HCT116 (cell line): ENCODE data around the gene FAM131B. TPM values are rescaled to one million over a fixed set of nuclear protein-coding genes. Genes with fewer than 3 reads are reported as not detected.

Experiments
- ATAC-seq: fragments of 200-7000 bp; cut with Tn5 transposase; 2 replicates; pipeline ENCODE4 v1.9.1; 2020; ENCODE audit warnings: mild to moderate bottlenecking, moderate library complexity
- BruUV-seq: library from RNA; stranded (reverse); fragments of 400-500 nt; replicated peaks from 2 replicates; lab custom pipeline; 2021; lab: Mats Ljungman, UMichigan
- CTCF ChIA-PET: fragments of 300-600 bp; sonication (Branson Sonifier 250); formaldehyde crosslinking; loops from one replicate; lab custom pipeline; 2021; ENCODE audit warnings: antibody characterized with exemption; lab: Charles Lee
- POLR2A ChIA-PET: fragments of 300-600, 350-600 bp; sonication (Branson Sonifier 250); formaldehyde crosslinking; loops from one replicate; lab custom pipeline; 2021; ENCODE audit warnings: antibody characterized with exemption; lab: Charles Lee
- RAD21 ChIA-PET, 2 experiments: fragments of 300-600 bp; sonication (Branson Sonifier 250); formaldehyde crosslinking; loops; one replicate each; lab custom pipeline; 2023; ENCODE audit warnings: low total read pairs in 2 of 2; ENCODE audit not compliant: uncharacterized antibody in 2 of 2, unreplicated experiment in 2 of 2, low non-redundant PET in 1 of 2; lab: Charles Lee
- DNase-seq: peaks from one replicate; pipeline ENCODE4 v3.0.0-alpha.2; 2010; ENCODE audit warnings: low read depth, low spot score
- H2AFZ ChIP-seq: fragments of 200-600 bp; shearing (Covaris generic), sonication (generic); 2 replicates; pipeline ENCODE4 v1.6.1; 2017; ENCODE audit warnings: low read depth, mixed run types, mixed read lengths, antibody characterized with exemption, low read length; ENCODE audit not compliant: poor library complexity, severe bottlenecking
- H3K27ac ChIP-seq: 2 replicates; pipeline ENCODE4 v1.5.1; 2012; ENCODE audit warnings: low read depth, low read length
- H3K27me3 ChIP-seq: fragments of 200-600 bp; sonication (generic); 2 replicates; pipeline ENCODE4 v1.6.1; 2016; ENCODE audit warnings: mixed run types, low read length, mixed read lengths; ENCODE audit not compliant: insufficient read depth
- H3K36me3 ChIP-seq, 2 experiments: fragments of 200-500 bp in 1 of 2; fragments of 200-600 bp in 1 of 2; sonication (Bioruptor generic) in 1 of 2; sonication (generic) in 1 of 2; 2 replicates each; pipeline versions ENCODE4 v1.5.1 to v1.6.1; 2014 to 2016; ENCODE audit warnings: low read length in 2 of 2, inconsistent platforms in 1 of 2, mixed read lengths in 1 of 2, mixed run types in 1 of 2; ENCODE audit not compliant: insufficient read depth in 2 of 2, control insufficient read depth in 1 of 2
- H3K4me1 ChIP-seq, 2 experiments: fragments of 200-600 bp in 1 of 2; sonication (generic) in 1 of 2; 2 replicates each; pipeline versions ENCODE4 v1.5.1 to v1.6.1; 2012 to 2017; ENCODE audit warnings: low read length in 2 of 2, inconsistent platforms in 1 of 2, mild to moderate bottlenecking in 1 of 2, mixed read lengths in 1 of 2, mixed run types in 1 of 2, moderate library complexity in 1 of 2; ENCODE audit not compliant: insufficient read depth in 2 of 2, control insufficient read depth in 1 of 2
- H3K4me2 ChIP-seq: fragments of 200-600 bp; sonication (generic); 2 replicates; pipeline ENCODE4 v1.6.1; 2017; ENCODE audit warnings: mixed run types, low read length, mixed read lengths
- H3K4me3 ChIP-seq, 2 experiments: fragments of 200-600 bp in 1 of 2; sonication (generic) in 1 of 2; replicated peaks in 1 of 2; 2 replicates each; pipeline ENCODE4 v1.5.1; 2011 to 2016; ENCODE audit warnings: low read length in 2 of 2, control low read depth in 1 of 2, low read depth in 1 of 2, mild to moderate bottlenecking in 1 of 2, mixed read lengths in 1 of 2, mixed run types in 1 of 2
- H3K79me2 ChIP-seq: fragments of 200-600 bp; sonication (generic); 2 replicates; pipeline ENCODE4 v1.6.1; 2017; ENCODE audit warnings: mild to moderate bottlenecking, mixed run types, low read length, moderate library complexity, mixed read lengths; ENCODE audit not compliant: insufficient read depth
- H3K9ac ChIP-seq: fragments of 200-600 bp; sonication (generic); 2 replicates; pipeline ENCODE4 v1.6.1; 2016; ENCODE audit warnings: low read length, mixed read lengths
- H3K9me2 ChIP-seq: fragments of 200-600 bp; sonication (generic), shearing (Covaris generic); 2 replicates; pipeline ENCODE4 v1.6.1; 2017; ENCODE audit warnings: mixed run types, mild to moderate bottlenecking, moderate library complexity; ENCODE audit not compliant: insufficient read depth
- H3K9me3 ChIP-seq, 2 experiments: fragments of 200-500 bp in 1 of 2; fragments of 200-600 bp in 1 of 2; sonication (Bioruptor generic) in 1 of 2; sonication (generic) in 1 of 2; 2 replicates each; pipeline ENCODE4 v1.6.1; 2014 to 2017; ENCODE audit warnings: low read length in 2 of 2, mixed read lengths in 2 of 2, inconsistent platforms in 1 of 2, low read depth in 1 of 2, mild to moderate bottlenecking in 1 of 2, mixed run types in 1 of 2, moderate library complexity in 1 of 2; ENCODE audit not compliant: control insufficient read depth in 1 of 2, insufficient read depth in 1 of 2
- H4K20me1 ChIP-seq: fragments of 200-600 bp; sonication (generic), shearing (Covaris generic); 2 replicates; pipeline ENCODE4 v1.6.1; 2017; ENCODE audit warnings: mixed run types, mild to moderate bottlenecking, moderate library complexity; ENCODE audit not compliant: insufficient read depth
- EZH2 ChIP-seq: fragments of 200-600 bp; sonication (generic); IDR thresholded peaks from 2 replicates; pipeline ENCODE4 v1.6.1; 2017; ENCODE audit warnings: antibody characterized with exemption, mixed run types
- intact Hi-C: fragments of 100-400 bp; cut with micrococcal nuclease; formaldehyde crosslinking; loops from 2 replicates; pipeline ENCODE4 v1.10.0; 2022
- total RNA-seq: library from RNA; stranded (reverse); gene quantifications from one replicate; pipeline ENCODE4 v1.2.1, GENCODE V29; 2021; ENCODE audit not compliant: unreplicated experiment
- TF ChIP-seq, protein P1 (sequence below), 3 experiments: fragments of 200-600 bp in 1 of 3; sonication (generic) in 1 of 3; IDR thresholded peaks in 2 of 3; conservative IDR thresholded peaks in 1 of 3; 2 replicates each; pipeline ENCODE4 v1.5.1; 2012 to 2017; ENCODE audit warnings: low read depth in 2 of 3, low read length in 2 of 3, antibody characterized with exemption in 1 of 3, borderline replicate concordance in 1 of 3, control low read depth in 1 of 3, mild to moderate bottlenecking in 1 of 3, mixed read lengths in 1 of 3, mixed run types in 1 of 3, moderate library complexity in 1 of 3; ENCODE audit not compliant: insufficient read depth in 1 of 3

Gene FAM131B
- total RNA-seq, 1 experiment from 2014 or later = 0.20 TPM

DNA sequence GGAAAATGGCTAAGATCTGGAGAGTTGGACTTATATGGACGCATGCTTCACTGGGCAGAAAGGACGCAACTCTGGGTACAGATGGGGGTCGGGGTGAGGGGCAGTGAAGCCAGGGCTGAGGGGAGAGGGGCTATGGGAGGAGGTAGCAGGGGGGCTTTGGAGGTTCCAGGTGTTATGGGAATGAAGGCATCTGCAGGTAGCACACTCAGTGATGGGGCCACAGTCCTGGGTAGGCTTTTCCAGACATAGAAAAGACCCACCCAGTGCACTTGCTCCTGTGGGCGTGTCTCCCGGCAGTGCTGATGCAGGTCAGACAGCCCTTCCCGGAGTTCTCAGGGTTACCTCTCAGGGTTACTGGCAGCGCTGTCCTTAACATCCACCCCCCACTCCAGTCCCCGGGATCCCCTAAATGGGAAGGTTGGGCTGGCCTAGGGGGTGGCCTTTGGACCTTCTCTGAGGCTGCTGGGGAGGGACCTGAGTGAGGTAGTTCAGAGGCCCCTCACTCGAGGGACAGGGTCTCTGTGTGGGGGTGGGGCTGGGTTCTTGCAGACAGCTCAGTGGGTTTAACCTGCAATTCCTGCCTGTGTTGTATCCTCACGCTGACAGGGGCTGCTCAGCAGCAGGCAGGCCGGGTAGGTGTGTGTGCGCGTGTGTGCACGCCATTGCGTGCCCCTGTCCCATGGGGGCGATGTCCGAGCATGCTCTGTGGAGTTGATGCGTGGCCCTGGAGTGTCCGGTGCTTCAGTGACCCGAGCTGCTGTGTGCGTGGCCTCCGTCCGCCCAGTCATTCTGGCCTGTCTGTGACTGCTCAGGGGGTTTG lies 24.9 kb upstream of the FAM131B start:
- ChIA-PET POLR2A (no interaction called here), RAD21 (no interaction called here), CTCF (no interaction called here)
- no peak for TF ChIP-seq EZH2
- TF ChIP-seq, protein P1, sequence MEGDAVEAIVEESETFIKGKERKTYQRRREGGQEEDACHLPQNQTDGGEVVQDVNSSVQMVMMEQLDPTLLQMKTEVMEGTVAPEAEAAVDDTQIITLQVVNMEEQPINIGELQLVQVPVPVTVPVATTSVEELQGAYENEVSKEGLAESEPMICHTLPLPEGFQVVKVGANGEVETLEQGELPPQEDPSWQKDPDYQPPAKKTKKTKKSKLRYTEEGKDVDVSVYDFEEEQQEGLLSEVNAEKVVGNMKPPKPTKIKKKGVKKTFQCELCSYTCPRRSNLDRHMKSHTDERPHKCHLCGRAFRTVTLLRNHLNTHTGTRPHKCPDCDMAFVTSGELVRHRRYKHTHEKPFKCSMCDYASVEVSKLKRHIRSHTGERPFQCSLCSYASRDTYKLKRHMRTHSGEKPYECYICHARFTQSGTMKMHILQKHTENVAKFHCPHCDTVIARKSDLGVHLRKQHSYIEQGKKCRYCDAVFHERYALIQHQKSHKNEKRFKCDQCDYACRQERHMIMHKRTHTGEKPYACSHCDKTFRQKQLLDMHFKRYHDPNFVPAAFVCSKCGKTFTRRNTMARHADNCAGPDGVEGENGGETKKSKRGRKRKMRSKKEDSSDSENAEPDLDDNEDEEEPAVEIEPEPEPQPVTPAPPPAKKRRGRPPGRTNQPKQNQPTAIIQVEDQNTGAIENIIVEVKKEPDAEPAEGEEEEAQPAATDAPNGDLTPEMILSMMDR (IDR thresholded peaks at IDR 0.05 in 2 of 3, conservative IDR thresholded peaks at IDR 0.05 in 1 of 3; ENCODE audit: borderline replicate concordance in 1 of 3, insufficient read depth in 1 of 3, low read depth in 2 of 3, low read length in 2 of 3) = peak in 2 of 3 experiments; percentile 31 to 32; a peak in 4 of 6 replicates
- ATAC-seq (peak; percentile 71), DNase-seq (no peak)
- H3K4me1 ChIP-seq = peaks cover under 1 to 8% of the 10 kb centered on the region in 2 experiments; a peak in 3 of 4 replicates
- no peak overlapping the region for H3K4me3 ChIP-seq
- peaks cover 59% of the 10 kb centered on the region for H3K79me2 ChIP-seq
- no peak overlapping the region for H2AFZ ChIP-seq
- H3K36me3 ChIP-seq = peaks cover 14 to 48% of the 10 kb centered on the region in 2 experiments; a peak in 3 of 4 replicates
- BruUV-seq = no TSS peak
- H3K9me3 ChIP-seq = no peaks in the 10 kb centered on the region
- H3K9me2 ChIP-seq = no peaks in the 10 kb centered on the region
- intact Hi-C loops = no loop called here
- no peak overlapping the region for H3K9ac ChIP-seq
- H3K27ac ChIP-seq = no peak overlapping the region
- H3K27me3 ChIP-seq = no peaks in the 10 kb centered on the region
- H4K20me1 ChIP-seq = no peaks in the 10 kb centered on the region
- H3K4me2 ChIP-seq = no peak overlapping the region
